ENCODE data around the gene ZBED1.
"Not testable (repeated sequence)": the region's sequence is repeated elsewhere in the genome, so short reads cannot be mapped to it uniquely, and the experiment has no call there.

DNA sequence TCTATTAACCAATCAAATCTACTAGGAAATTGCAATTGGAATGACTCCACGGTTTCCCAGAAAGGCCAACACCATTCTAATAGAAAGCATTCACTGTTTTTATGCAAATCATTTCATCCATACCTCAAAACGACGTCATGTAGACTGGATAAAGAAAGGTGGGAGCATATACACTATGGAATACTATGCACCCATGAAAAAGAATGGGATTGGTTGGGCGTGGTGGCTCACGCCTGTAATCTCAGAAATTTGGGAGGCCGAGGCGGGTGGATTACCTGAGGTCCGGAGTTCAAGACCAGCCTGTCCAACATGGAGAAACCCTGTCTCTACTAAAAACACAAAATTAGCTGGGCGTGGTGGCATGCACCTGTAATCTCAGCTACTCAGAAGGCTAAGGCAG lies 46.2 kb downstream of the ZBED1 start:
- TF ChIP-seq, protein P1, sequence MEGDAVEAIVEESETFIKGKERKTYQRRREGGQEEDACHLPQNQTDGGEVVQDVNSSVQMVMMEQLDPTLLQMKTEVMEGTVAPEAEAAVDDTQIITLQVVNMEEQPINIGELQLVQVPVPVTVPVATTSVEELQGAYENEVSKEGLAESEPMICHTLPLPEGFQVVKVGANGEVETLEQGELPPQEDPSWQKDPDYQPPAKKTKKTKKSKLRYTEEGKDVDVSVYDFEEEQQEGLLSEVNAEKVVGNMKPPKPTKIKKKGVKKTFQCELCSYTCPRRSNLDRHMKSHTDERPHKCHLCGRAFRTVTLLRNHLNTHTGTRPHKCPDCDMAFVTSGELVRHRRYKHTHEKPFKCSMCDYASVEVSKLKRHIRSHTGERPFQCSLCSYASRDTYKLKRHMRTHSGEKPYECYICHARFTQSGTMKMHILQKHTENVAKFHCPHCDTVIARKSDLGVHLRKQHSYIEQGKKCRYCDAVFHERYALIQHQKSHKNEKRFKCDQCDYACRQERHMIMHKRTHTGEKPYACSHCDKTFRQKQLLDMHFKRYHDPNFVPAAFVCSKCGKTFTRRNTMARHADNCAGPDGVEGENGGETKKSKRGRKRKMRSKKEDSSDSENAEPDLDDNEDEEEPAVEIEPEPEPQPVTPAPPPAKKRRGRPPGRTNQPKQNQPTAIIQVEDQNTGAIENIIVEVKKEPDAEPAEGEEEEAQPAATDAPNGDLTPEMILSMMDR (IDR thresholded peaks at IDR 0.05), result not testable (repeated sequence)
- not testable (repeated sequence) for TF ChIP-seq POLR2AphosphoS5 (IDR thresholded peaks at IDR 0.05)
